ENCODE measurements around the gene GGCT. TPM values are rescaled to one million over a fixed set of nuclear protein-coding genes. Genes with fewer than 3 reads are reported as not detected.

GGCT gene
- total and polyA plus RNA-seq, 2 donors (not counting 3 experiments of a cell fraction or from before 2014, with no cell fraction given) = 21.1 to 44.3 TPM

DNA sequence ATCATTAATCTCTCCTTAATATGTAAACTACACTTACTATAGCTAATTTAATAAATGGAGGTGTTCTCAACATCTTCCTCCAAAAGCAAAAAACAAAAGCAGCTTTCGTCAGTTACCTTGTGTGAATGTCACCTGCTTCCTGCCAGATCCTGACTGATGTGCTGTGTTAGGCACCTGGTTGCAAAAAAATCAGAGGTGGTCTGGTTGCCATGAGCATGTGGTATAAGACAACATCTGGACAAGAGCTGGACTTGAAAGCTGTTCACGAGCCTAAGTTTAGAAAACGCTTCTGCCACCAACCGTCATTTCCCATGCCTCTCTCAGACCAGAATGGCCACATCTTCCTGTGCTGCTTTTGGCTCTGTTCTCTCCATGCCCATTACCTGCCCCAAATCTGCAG lies 42.0 kb upstream of the GGCT start:
- Histone ChIP-seq H3K9ac (replicated peaks; ENCODE audit: extremely low read depth, insufficient read depth, low read length) (no peak overlapping the region), H3K79me2 (ENCODE audit: control insufficient read depth, insufficient read depth, low read length) (no peaks in the 10 kb centered on the region), H3K4me2 (ENCODE audit: insufficient read depth, low read length) (no peak overlapping the region), H3K4me3 (replicated peaks in 1 of 3; ENCODE audit: insufficient read depth in 1 of 3, low read depth in 1 of 3, low read length in 3 of 3) (no peak overlapping the region), H3K27ac (ENCODE audit: insufficient read depth, low read depth, low read length) (no peak overlapping the region), H3K27me3 (ENCODE audit: control insufficient read depth in 2 of 2, insufficient read depth in 2 of 2, low read length in 2 of 2) (no peaks in the 10 kb centered on the region), H3K9me1 (replicated peaks; ENCODE audit: control insufficient read depth, extremely low read depth, insufficient read depth, low read length) (no peaks in the 10 kb centered on the region), H4K20me1 (replicated peaks; ENCODE audit: control insufficient read depth, extremely low read depth, insufficient read depth, low read length) (no peaks in the 10 kb centered on the region), H2AFZ (ENCODE audit: low read depth, low read length) (no peak overlapping the region), H3K36me3 (ENCODE audit: control insufficient read depth in 2 of 2, extremely low read depth in 1 of 2, insufficient read depth in 2 of 2, low read length in 2 of 2) (no peaks in the 10 kb centered on the region), H3K9me3 (replicated peaks; ENCODE audit: control insufficient read depth, insufficient read depth, low read length) (no peaks in the 10 kb centered on the region), H3K4me1 (ENCODE audit: control insufficient read depth, extremely low read depth, insufficient read depth, low read length) (peaks cover 31% of the 10 kb centered on the region)
- ChIA-PET POLR2A (no interaction called here), CTCF (interaction anchor here (1.9 to 12.5 kb wide), 2 partner anchors 16 to 271 kb away, joined by 6 to 389 read pairs; no protein-coding TSS in a partner anchor)
- intact Hi-C loops (cut with micrococcal nuclease) = no loop called here
- FAIRE-seq (no peak), DNase-seq (ENCODE audit: low read depth, low spot score) (no peak)
- BruUV-seq (replicated peaks) = no TSS peak
- dilution Hi-C loops (cut with MboI; ENCODE audit: extremely low pct_ligation_motif_present, low sequenced_read_pairs) = no loop called here
- TF ChIP-seq JUN (IDR thresholded peaks at IDR 0.05; ENCODE audit: borderline replicate concordance, insufficient read depth, insufficient read length, low read depth) (no peak), FOS (IDR thresholded peaks at IDR 0.05; ENCODE audit: borderline replicate concordance, insufficient read depth, low read length) (no peak), POLR2A (IDR thresholded peaks at IDR 0.05; ENCODE audit: low read depth, low read length) (no peak), MYC (IDR thresholded peaks at IDR 0.05; ENCODE audit: low read depth, low read length) (no peak), GATA2 (IDR thresholded peaks at IDR 0.05; ENCODE audit: insufficient read depth, insufficient read length, low read depth, low read length) (no peak), POLR2AphosphoS5 (IDR thresholded peaks at IDR 0.05; ENCODE audit: insufficient read depth, low read depth, low read length) (no peak), EZH2 (IDR thresholded peaks at IDR 0.05; ENCODE audit: borderline replicate concordance, low read depth, low read length, severe bottlenecking) (no peak)
- TF ChIP-seq, protein P1, sequence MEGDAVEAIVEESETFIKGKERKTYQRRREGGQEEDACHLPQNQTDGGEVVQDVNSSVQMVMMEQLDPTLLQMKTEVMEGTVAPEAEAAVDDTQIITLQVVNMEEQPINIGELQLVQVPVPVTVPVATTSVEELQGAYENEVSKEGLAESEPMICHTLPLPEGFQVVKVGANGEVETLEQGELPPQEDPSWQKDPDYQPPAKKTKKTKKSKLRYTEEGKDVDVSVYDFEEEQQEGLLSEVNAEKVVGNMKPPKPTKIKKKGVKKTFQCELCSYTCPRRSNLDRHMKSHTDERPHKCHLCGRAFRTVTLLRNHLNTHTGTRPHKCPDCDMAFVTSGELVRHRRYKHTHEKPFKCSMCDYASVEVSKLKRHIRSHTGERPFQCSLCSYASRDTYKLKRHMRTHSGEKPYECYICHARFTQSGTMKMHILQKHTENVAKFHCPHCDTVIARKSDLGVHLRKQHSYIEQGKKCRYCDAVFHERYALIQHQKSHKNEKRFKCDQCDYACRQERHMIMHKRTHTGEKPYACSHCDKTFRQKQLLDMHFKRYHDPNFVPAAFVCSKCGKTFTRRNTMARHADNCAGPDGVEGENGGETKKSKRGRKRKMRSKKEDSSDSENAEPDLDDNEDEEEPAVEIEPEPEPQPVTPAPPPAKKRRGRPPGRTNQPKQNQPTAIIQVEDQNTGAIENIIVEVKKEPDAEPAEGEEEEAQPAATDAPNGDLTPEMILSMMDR (IDR thresholded peaks at IDR 0.05; ENCODE audit: extremely low read depth in 1 of 2, insufficient read depth in 1 of 2, low read depth in 1 of 2, low read length in 2 of 2) = no peak
- TF ChIP-seq, protein P2, sequence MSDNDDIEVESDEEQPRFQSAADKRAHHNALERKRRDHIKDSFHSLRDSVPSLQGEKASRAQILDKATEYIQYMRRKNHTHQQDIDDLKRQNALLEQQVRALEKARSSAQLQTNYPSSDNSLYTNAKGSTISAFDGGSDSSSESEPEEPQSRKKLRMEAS (IDR thresholded peaks at IDR 0.05; ENCODE audit: insufficient read depth, insufficient read length) = no peak
